ENCODE results near the gene GJD3.
"Not testable (repeated sequence)": the region's sequence is repeated elsewhere in the genome, so short reads cannot be mapped to it uniquely, and the experiment has no call there.

The GJD3 gene, protein sequence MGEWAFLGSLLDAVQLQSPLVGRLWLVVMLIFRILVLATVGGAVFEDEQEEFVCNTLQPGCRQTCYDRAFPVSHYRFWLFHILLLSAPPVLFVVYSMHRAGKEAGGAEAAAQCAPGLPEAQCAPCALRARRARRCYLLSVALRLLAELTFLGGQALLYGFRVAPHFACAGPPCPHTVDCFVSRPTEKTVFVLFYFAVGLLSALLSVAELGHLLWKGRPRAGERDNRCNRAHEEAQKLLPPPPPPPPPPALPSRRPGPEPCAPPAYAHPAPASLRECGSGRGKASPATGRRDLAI

DNA sequence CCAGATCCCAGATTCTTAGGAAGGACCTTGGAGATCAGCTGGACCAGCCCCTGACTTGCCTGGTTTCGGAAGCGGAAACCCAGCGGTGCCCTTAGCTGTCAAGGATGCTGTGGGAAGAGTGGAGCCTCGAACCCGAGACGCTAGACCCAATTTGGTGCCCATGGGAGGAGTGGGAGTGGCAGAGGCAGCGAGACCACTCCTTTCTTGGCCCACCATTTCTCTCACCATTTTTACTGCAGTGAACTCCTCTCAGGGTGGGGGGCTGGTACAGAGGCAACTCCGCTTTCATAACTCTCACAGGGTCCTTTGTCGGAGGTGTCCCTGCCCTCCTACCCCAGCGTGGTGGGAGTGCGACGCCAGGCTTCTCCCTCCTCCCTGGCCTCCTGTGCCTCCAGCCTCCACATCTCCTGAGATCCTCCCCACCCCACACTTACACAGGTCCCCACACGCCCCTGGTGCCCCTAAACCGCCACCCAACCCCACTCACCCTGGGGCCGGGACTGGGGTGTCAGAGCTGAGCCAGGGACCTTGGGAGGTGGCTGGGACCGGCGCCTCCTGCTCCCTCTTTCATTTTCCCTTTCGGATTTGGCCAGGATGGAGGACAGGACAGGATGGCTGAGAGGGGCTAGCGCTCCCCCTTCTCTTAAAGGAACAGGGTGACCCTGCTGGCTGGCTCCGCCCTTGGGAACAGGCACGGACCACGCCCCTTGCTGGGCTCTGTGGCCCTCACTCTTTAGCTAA lies at the start of gene GJD3:
Gene GJD3 (minus strand): TSS at position 617 of the 741 bp plus-strand sequence. CDS start 922 bp downstream, outside the sequence.
- no peak for DNase-seq (ENCODE audit: low read depth)

DNA sequence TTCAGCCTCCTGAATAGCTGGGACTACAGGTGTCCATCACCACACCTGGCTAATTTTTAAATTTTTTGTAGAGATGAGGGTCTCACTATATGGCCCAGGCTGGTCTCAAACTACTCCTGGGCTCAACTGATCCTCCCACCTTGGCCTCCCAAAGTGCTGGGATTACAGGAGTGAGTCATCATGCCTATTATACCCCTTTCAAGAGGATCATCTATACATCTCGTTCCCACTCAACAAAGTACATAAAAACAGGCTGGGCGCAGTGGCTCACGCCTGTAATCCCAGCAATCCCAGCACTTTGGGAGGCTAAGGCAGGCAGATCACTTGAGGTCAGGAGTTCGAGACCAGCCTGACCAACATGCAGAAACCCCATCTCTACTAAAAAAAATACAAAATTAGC lies 49.8 kb upstream of the GJD3 start:
- not testable (repeated sequence) for DNase-seq (ENCODE audit: low read depth)

DNA sequence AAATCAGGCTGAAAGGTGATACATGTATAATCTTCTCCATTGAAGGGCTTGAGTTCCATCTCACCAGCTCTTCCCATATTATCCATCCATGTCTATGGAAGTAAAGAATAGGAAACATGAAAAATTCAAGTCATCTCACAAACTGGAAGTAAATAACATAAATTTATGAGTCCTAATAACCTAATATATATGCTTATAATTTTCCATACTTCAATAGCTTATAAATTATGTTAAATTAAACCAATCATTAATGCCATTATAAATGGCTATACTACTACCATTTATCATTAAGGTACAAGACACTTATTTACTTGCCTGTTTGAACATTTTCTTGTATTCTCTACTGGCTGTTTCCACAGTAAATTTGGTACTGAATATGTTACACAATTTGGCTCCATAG lies 48.3 kb upstream of the GJD3 start:
- DNase-seq (ENCODE audit: low read depth), result no peak

DNA sequence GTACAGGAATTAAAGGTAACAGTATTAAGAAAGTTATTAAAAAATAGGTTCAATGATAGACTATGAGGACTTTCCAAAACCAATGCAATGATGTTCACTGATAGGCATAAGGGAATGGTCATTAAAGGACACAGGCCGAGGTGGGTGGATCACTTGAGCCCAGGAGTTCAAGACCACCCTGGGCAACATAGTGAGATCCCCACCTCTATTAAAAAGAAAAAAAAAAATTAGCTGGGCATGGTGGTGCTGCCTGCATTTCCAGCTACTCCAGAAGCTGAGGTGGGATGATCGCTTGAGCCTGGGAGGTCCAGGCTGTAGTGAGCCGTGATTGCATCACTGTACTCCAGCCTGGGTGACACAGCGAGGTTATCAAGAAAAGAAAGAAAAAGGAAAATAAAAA lies 47.3 kb upstream of the GJD3 start:
- no peak for DNase-seq (ENCODE audit: low read depth)

DNA sequence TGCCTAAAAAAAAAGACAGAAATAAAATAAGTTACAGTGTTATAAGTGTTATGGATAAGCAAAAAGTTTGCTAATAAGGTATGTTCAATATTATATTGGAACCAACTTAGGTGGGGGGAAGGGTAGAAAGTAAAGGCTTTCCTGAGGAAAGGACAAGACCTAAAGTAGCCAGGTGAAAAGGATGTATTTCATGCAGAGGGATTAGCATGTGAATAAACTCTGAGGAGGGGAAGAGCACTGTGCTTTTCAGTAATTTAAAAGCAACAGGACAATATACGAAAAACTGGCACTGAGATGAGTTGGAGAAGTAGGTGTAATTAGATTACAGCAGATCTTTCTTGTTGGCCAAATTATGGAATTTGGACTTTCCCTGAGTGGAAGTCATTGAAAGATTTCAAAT lies 45.5 kb upstream of the GJD3 start:
- no peak for DNase-seq (ENCODE audit: low read depth)

DNA sequence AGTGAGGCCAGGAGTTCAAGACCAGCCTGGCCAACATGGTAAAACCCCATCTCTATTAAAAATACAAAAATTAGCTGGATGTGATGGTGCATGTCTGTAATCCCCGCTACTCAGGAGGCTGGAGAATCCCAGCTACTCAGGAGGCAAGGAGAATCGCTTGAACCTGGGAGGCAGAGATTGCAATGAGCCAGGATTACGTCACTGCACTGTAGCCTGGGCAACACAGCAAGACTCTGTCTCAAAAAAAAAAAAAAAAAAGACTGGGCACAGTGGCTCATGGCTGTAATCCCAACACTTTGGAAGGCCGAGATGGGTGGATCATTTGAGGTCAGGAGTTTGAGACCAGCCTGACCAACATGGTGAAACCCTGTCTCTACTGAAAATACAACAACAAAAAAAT lies 45.0 kb upstream of the GJD3 start:
- DNase-seq (ENCODE audit: low read depth), result not testable (repeated sequence)

DNA sequence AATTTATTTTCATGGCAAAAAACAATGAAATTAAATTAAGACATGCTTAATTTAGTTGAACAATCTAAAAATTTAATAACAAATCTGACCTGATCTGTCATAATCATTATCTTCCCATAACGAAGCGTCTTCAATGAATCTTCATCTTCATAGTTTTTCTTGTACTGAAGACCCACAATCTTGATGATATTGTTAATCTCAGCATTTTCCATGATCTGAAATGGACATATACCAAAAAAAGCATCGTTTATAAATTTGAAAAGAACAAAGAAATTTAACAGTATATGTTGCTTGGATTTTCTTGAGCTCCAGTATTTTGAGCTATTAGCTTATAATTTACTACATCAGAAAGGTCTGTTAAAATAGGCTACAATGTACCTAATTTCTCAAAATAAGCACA lies 42.9 kb upstream of the GJD3 start:
- DNase-seq (ENCODE audit: low read depth), result no peak

DNA sequence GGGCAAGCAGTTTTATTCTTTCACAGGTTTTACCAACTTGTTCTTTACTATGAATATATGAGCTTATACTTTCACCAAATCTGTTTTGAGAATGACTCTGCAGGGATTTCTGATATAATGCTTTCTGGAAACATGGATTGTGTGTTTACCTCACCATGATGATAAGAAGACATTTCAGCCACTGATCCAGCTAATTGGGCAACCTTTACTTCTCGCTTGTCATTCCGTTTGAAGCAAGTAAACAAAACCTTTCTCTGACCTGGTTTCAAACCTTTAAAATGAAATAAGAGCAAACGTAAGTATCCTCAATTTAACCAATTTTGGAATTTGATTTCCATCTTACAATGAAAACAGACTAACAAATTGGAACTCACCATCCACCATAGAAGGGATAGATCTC lies 39.5 kb upstream of the GJD3 start:
- no peak for DNase-seq (ENCODE audit: low read depth)

DNA sequence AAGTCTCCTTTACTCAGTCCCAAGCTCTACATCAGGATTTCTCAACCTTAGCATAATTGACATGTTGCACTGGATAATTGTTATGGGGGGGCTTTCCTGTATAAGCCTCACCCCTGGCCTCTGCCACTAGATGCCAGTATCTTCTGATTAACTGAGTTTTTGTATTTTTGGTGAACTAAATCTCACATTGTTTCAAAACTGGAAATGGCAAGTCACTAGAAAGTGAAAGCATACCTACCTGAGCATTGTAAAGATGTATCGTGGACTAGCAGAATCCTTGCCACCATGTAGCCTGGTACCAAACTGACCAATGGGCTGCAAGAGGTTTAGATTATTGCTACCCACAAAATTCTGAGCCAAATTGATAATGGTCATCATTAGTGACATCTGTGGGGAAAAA lies 38.1 kb upstream of the GJD3 start:
- DNase-seq (ENCODE audit: low read depth), result no peak

DNA sequence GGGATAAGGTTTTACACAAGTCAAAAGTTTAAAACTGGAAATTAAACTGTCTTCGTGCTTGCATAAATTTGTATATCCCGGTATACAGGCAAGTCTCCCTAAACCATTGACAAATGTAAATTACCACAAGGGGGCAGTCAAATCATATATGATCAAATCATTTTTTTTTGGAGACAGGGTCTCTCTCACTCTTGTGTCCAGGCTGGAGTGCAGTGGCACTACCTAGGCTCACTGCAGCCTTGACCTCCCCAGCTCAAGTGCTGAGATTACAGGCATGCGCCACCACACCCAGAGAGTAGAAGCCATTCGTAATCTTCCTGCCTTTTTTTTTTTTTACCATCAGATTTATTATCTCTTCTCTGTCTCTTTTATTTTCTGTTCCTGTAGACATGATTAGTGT lies 34.6 kb upstream of the GJD3 start:
- DNase-seq (ENCODE audit: low read depth), result no peak

DNA sequence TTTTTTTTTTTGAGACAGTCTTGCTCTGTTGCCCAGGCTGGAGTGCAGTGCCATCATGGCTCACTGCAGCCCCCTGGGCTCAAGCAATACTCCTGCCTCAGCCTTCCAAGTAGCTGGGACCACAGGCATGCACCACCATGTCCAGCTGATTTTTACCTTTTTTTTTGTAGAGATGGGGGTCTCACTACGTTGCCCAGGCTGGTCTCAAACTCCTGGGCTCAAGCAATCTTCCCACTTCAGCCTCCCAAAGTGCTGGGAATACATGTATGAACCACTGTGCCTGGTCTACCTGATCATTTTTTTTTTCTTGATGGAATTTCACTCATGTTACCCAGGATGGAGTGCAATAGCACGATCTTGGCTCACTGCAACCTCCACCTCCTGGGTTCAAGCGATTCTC lies 22.0 kb upstream of the GJD3 start:
- not testable (repeated sequence) for DNase-seq (ENCODE audit: low read depth)

DNA sequence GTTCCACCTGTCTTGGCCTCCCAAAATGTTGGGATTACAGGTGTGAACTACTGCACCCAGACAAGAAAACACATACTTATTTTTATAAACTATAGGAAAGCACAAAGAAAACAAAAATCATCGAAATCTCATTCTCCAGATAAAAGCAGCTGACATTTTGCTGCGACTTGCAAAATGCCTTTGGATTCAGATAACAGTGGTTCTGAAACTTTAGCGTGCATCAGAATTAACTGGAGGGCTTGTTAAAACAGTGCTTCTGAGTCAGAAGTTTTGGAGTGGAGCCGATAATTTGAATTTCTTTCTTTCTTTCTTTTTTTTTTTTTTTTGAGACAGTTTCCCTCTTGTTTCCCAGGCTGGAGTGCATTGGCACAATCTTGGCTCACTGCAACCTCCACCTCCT lies 17.7 kb upstream of the GJD3 start:
- DNase-seq (ENCODE audit: low read depth), result no peak

DNA sequence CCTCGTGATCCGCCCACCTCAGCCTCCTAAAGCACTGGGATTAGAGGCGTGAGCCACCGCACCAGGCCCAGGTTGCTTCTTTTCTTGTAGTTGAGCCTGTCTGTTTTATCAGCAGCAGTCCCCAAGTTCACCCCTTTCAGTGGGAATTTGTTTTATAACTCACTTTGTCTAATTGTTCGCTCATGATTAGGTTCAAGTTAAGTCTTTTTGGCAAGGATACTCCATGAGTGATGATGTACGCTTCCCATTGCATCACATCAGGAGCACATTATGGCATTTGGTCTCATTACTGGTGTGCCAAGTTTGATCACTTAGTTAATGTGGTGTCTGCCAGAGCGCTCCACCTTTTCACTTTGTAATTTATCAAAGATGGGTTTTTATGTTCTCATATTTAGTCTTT lies 14.4 kb upstream of the GJD3 start:
- no peak for DNase-seq (ENCODE audit: low read depth)

DNA sequence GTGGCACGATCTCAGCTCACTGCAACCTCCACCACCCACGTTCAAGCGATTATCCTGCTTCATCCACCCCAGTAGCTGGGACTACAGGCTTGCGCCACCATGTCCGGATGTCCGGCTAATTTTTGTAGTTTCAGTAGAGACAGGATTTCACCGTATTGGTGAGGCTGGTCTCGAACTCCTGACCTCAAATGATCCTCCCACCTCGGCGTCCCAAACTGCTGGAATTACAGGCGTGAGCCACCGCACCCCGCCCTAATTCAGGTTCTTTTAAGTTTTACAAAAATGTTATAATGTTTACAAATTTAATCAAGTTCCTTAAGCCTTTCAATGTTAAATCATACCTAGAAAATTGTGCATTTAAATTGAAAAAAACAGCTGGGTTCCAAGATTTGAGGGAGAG lies 13.3 kb upstream of the GJD3 start:
- DNase-seq (ENCODE audit: low read depth), result no peak

DNA sequence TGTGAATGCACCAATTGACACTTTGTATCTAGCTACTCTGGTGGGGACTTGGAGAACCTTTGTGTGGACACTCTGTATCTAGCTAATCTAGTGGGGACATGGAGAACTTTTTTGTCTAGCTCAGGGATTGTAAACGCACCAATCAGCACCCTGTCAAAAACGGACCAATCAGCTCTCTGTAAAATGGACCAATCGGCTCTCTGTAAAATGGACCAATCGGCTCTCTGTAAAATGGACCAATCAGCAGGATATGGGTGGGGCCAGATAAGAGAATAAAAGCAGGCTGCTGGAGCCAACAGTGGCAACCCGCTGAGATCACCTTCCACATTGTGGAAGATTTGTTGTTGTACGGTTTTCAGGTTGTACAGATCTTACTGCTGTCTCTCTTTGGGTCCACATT lies 12.0 kb upstream of the GJD3 start:
- not testable (repeated sequence) for DNase-seq (ENCODE audit: low read depth)

DNA sequence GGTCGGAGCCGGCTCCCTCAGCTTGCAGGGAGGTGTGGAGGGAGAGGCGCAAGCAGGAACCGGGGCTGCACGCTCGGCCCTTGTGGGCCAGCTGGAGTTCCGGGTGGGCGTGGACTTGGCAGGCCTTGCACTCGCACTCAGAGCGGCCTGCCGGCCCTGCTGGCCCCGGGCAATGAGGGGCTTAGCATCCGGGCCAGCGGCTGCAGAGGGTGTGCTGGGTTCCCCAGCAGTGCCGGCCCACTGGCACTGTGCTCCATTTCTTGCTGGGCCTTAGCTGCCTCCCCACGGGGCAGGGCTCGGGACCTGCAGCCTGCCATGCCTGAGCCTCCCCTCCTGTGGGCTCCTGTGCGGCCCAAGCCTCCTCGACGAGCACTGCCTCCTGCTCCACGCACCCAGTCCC lies 11.2 kb upstream of the GJD3 start:
- DNase-seq (ENCODE audit: low read depth), result not testable (repeated sequence)

DNA sequence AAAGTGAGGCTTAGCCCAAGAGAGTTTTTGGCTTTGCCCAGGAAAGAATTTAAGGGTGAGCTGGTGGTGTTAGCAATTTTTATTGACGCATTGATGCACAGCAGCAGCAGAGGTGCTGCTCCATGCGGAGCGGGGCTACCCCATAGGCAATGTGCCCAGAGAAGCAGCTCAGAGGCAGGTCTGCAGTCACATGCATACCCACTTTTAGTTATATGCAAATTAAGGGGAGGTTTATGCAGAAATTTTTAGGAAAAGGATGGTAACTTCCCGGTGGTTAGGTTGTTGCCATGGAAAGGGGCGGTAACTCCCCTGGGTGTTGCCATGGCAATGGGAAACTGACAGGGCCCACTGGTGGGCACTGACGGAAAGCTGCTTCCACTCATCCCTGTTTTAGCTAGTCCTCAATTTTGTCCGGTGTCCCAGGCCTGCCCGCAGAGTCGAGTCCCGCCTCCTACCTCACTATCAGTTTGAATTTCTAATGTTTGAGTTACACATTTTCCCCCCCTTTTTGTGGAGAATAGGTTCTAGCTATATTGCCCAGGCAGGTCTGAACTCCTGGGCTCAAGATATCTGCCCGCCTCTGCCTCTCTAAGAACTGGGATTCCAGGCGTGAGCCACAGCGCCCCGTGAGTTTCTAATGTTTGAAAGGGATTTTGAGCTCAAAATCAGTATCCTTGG lies 10.4 kb upstream of the GJD3 start:
- no peak for DNase-seq (ENCODE audit: low read depth)

DNA sequence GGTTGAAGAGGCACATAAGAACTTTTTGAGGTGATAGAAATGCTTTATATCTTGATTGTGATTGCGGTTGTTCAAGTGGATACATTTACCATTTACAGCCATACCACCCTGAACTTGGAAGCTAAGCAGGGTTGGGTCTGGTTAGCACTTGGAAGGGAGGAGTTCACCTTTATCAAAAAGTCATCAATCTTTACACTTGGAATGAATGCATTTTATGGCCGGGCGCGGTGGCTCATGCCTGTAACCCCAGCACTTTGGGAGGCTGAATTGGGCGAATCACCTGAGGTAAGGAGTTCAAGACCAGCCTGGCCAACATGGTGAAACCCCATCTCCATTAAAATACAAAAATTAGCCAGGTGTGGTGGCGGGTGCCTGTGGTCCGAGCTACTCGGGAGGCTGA lies 9.5 kb upstream of the GJD3 start:
- DNase-seq (ENCODE audit: low read depth), result no peak

DNA sequence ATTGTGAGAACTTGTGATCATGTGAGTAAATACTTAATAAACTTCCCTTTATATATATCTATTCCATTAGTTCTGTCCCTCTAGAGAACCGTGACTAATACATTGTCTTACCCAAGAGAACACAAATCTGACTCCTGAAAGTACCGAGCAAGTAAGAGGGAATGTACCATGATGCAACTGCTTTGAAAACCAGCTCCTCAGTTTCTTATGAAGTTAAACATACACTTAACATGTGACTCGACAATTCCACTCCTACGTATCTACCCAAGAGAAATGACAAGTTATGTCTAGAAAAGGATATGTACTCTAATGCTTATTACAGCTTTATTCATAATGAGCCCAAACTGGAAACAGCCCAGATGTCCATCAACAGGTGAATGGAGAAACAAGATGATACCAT lies 8.8 kb upstream of the GJD3 start:
- no peak for DNase-seq (ENCODE audit: low read depth)

DNA sequence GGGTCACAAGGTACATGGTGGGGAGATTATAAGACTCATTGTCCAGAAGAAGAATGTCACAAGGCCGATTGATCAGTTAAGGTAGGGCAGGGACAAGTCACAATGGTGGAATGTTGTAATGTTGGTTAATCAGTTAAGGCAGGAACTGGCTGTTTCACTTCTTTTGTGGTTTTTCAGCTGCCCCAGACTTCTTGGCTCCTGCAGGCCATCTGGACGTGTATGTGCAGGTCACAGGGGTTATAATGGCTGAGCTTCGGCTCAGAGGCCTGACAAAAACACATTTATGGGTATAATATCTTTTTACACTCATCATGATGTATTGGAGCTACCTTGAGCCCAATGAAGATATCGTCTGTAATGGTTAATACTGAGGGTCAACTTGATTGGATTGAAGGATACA lies 8.1 kb upstream of the GJD3 start:
- not testable (repeated sequence) for DNase-seq (ENCODE audit: low read depth)

DNA sequence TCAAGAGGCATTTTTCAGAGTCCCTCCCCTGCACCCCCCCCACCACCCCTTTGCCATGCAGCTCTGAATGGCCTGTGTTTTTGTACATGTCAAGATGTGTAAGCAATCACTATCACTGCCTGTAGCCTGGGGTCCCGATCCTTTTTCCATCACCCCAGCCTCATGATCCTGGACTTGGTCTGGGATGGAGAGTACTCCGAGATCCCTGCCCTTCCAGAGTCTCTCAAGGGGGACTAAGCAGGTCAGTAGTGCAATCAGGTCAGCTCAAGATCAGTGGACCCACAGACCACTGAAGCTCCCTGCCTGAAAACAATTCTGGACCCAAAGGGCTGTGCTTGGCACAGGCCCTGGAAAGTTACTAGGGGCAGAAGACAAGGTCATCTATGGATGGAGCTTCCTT lies 7.5 kb upstream of the GJD3 start:
- no peak for DNase-seq (ENCODE audit: low read depth)

DNA sequence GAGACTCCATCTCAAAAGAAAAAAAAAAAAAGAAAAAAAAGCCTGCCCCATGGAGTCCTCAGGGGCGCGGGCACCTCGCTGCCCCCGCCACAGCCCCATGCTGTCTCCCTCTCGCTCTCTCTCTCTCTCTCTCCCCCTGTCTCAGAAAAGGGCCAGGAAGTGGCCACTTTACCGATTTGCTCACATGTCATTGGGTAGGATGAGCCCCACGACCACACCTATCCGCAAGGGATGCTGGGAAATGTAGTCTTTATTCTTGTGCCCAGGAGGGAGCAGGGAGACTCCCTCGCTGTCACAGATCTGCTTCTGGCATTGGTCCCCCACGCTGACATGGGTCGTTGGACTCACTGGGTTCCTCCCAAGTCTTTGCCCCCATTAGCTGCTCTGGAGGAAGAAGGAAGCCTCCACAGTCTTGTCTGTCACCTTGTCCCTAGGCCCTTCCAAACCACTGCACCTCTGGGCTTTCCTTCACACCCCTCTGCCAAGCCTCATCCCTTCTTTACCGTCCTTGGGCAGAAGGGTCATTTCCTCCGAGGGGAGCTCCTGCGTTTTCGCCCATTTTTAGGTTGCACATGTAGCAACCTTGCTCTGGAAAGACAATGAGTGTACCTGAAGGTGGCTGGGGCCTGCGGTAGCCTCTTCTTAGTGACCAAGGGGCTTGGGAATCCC lies 6.9 kb upstream of the GJD3 start:
- DNase-seq (ENCODE audit: low read depth), result no peak

DNA sequence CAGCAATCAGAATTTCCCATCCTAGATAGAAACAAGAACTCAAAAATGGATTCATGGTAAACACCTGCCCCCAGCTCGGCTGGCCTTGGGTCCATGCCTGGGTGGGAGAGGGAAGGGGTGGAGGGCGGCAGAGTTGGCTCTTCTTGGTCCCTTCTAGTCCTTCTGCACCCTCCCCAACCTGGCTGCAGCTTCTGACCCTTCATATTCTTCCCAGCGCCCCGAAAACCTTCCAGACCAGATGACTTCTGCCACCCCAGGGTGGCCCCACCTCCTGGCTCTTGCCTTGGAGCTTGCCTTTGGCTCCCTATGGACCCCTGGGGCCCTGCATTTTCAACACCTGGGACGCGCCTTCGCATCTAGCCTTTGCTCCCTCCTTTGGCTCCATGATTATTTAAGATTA lies 5.4 kb upstream of the GJD3 start:
- DNase-seq (ENCODE audit: low read depth), result no peak

Data from activated T-cell treated with anti-CD3 and anti-CD28 coated beads for 1 hour (primary cell).